ENCODE results near the gene ACOX2.
A peak's percentile ranks its signal among the peaks of the same experiment; 100 is the strongest.

Gene ACOX2

GRCh38 chr3:58566398-58567250, 29.6 kb upstream of the ACOX2 start:
- DNase-seq, result peak; percentile 35

DNA sequence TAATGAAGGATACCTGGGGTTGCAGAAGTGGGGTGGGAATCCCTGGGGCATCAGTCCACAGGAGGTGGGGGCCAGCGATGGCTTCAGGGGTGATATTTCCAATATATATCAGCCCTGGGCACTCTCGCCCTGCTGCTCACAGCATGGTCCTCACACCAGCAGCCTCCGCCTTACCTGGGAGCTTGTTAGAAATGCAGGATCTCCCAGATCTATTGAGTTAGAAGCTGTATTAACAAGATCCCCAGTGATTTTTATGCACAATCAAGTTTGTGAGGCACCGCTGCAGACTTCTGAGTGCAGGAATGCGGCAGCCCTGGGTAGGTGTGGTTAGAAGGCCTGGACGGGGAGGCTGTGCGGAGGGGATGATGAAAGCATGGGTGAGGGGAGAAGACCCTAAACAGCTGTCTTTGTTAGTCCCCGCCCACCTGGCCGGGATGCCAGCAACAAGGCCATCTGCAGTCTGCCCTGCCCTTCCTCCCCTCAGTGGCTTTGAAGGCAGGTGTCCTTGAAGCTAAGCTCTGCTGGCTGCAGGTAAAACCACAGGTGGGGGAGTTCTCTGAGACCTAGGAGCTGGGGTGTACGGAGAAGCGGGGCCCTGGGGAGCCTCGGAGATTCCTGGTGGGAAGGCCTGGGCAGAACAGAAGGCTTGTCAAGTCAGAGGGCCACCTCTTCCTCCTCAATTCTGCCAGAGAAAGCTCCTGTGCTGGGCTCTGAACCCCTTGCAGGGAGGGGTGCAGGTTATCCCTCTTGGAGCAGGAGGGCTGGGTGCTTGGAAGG, 28.8 kb upstream of the ACOX2 start:
- no peak for DNase-seq

DNA sequence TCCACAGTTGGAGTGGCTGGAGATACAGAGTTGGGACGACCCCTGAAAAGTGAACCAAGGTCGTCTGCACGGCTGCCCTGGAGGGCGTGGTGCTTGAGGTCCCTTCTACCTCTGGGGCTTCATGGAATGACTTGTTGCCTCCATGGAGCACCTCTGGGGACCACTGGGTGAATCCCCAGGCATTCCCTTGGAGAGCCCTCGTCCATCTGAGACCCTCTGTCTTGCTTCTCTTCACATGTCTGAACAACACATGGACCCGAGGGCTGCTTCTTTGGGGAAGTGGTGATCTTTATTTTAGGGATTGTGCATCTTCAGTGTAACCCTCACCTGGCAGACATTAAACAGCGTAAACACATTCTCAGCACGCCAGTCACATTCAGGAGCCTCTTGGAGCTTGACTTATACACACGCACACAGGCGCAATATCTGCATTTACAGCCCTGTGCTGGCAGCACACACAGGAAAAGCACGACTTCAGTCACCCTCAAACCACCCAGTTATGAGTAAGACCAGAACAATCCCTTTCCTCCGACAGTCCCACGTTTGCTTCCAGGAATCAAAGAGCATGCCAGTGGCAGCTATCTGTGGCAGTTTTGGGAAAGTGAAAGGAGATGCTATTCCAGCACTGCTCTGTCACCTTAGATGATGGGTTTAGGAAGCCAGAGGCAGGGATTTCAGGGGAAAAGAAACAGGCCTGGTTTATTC, 27.6 kb upstream of the ACOX2 start:
- DNase-seq, result no peak

DNA sequence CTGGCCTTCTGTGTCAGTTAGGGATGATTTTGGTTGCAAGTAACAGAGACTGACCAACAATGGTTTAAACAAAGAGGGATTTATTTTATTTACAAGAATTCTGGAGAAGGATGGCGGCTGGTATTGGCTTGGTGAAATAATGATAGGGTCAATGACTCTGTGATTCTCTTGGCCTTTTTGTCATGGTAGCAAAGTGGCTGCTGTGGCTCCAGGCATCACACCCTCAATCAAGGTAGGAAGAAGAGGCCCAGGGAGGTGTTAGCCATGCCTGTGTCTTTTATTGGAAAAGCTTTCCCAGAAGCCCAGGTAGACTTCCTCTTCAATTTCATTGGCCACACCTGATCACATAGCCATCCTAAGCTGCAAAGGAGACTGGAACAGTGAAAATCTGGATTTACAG, 27.1 kb upstream of the ACOX2 start:
- peak; percentile 9 for DNase-seq

DNA sequence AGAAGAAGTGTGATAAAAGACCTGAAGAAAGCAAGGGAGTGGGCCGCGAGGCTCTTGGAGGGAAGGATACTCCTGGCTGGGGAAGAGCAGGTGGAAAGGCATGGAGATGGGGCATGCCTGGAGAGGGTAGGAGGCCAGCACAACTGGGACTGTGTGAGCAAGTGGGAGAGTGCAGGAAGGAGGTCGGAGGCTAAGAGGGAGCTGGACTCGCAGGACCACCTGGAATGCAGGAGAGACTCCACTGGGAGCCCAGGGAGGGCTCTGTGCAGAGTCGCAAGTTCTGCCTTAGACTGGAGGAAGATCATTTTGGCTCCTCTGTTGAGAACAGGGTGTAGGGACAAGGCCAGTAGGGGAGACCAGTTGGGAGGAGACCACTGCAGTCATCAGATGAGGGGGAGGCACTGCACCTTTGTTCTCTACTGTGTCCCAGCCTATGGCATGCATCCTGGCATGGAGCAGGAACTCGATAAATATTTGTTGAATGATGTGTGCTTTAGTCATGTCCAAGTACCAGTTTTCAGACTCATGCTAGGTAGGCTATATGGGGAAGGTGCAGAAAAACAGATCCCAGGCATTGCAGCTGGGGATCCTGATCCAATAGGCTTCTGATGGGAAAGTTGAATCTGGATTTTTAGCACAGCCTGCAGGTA, 26.5 kb upstream of the ACOX2 start:
- no peak for DNase-seq

- no peak for DNase-seq
These were observed 25.5 kb upstream of the ACOX2 start for GRCh38 chr3:58562498-58562897.

- no peak for DNase-seq
These were observed 23.9 kb upstream of the ACOX2 start for GRCh38 chr3:58560771-58561311.

- DNase-seq, result peak; percentile 11
These were observed 22.6 kb upstream of the ACOX2 start for GRCh38 chr3:58559586-58559985.

DNA sequence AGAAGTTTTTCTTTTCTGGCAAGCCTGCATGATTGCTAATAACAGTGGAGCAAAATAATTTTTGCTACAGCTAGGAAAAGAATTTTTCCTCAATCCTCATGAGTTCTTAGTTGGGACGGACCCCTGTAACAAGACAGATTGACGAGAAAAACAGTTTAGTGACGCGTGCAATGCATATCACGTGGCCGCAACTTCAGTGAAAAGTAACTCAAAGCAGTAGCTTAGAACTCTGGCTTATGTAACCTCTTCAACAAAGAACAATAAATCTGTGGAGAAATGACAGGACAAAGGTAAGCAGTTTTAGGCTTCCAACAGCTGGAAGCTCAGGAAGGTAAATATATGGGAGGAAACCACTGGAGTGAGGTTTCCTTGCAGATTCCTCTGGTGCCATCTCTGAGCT, 20.5 kb upstream of the ACOX2 start:
- DNase-seq, result no peak

DNA sequence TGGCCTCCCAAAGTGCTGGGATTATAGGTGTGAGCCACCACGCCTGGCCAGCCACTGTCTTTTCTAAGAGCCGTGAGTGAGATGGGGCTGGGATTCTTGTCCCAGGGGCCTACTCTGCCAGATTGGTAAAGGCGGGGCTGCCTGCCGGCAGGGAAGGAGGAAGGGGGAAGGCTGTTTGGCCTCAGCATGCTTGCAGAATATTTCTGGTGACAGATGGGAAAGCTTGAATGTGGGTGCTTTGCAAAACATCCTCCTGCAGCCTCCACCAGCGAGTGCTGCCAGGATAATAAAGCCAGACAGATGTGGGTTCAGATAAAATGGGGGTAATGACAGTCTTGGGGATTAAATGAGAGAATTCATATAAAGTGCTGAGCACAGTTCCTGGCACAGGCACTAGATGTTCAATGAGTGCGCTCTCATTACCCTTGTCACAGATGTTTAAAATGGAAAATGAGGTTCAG, 19.8 kb upstream of the ACOX2 start:
- DNase-seq, result no peak

DNA sequence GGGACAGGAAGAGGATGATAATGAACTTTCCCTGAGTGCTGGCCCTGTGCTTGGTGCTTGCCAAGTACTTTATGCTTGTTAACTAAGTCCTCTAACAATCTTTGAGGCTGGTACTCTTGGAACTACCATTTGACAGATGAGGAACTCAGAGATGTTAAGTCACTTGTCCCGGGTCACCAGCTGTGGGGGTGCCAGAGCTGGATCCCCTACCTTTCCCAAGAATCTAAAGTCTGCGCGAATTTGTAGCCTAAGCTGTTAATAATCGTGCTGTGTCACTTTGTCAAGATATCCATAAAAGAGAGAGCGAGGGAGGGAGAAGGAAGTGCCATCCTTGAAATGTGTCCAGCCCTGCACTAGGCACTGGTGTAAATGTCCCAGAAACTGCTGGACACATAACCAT, 19.0 kb upstream of the ACOX2 start:
- DNase-seq, result no peak

DNA sequence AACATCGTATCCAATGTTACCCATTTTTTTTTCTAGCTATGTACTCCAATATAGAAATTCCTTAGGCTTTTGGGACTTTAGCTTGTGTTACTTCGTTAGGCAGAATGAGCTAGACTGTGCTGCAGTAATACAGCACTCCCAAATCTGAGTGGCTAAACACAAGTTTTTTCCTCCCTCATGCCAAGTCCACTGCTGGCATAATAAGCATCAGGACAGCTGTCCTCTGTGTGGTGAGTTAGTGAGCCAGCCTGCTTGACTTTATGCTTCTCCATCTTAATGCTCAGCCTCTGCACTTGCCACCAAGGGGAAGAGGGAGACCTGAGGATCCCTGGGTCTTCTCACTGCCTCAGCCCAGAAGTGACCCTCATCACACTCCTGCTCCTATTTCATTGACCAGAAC, 18.2 kb upstream of the ACOX2 start:
- no peak for DNase-seq

DNA sequence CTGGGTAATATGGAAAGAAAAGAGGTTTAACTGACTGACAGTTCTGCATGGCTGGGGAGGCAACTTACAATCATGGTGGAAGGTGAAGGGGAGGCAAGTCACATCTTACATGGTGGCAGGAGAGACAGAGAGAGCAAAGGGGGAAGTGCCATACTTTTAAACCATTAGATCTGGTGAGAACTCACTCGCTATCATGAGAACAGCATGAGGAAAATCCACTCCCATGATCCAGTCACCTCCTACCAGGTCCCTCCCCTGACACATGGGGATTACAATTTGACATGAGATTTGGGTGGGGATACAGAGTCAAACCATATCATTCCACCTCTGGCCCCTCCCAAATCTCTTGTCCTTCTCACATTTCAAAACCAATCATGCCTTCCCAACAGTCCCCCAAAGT, 16.0 kb upstream of the ACOX2 start:
- DNase-seq, result no peak

GRCh38 chr3:58551636-58552180, 14.7 kb upstream of the ACOX2 start:
- no peak for DNase-seq

- DNase-seq, result no peak
These were observed 7.6 kb upstream of the ACOX2 start for GRCh38 chr3:58544541-58544940.

- peak; percentile 19 for DNase-seq
These were observed 3.3 kb upstream of the ACOX2 start for GRCh38 chr3:58540176-58540858.

GRCh38 chr3:58539626-58540025, 2.6 kb upstream of the ACOX2 start:
- DNase-seq, result peak; percentile 9

GRCh38 chr3:58537412-58538301, 667 bp upstream of the ACOX2 start:
- peak; percentile 42 for DNase-seq

DNA sequence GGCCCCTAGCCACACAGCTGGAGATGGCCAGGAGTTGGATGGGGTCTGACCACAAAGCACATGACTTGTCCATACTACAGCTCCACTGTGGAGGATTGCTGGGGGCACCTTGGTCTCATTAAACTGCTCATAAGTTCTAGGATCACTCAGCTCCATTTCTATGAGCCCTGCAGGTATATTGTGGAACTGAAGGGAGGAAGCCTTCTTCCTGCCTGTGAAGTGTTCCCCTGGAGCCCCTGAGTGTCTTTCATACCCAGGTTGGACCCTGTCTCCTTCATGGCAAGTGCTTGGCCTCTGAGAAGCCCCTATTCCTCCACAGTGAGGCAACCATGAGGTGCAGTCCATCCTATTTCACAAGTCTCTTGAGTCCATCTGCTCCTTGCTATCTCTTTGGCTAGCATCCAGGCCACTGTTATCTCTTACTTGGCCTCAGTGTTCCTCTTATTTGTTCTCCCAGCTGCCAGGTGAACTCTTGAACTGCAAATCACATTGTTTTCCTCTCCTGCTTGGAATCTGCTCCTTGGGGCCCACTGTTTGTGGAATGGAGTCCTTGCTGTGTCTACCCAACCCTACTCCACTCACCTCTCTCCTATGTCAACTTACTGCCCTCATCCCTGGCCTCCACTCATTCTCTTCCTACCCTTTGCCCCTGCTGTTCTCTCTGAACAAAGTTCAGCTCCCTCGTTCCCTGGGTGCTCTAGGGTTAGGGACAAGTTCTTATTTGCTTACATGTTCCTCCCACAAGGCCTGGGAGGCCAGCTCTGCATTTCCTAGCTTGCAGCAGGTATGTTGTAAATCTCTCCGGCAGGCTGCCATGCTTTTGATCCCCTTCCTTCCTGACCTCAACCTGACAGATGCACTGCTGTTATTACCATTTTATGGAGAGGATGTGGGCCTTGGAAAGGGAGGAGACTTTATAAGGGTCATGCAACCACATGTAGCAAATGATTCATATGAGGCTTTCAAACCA, 1.2 kb downstream of the ACOX2 start:
- DNase-seq, result peak; percentile 38
